HG03457 (cell line): ENCODE measurements around the gene AKR1C1.
"Not testable (repeated sequence)": the region's sequence is repeated elsewhere in the genome, so short reads cannot be mapped to it uniquely, and the experiment has no call there.

Source experiments
- ATAC-seq: cut with Tn5 transposase; IDR thresholded peaks from one replicate; pipeline ENCODE4 v1.9.1; 2021; ENCODE audit warnings: moderate number of reproducible peaks; ENCODE audit not compliant: unreplicated experiment

AKR1C1 gene

DNA sequence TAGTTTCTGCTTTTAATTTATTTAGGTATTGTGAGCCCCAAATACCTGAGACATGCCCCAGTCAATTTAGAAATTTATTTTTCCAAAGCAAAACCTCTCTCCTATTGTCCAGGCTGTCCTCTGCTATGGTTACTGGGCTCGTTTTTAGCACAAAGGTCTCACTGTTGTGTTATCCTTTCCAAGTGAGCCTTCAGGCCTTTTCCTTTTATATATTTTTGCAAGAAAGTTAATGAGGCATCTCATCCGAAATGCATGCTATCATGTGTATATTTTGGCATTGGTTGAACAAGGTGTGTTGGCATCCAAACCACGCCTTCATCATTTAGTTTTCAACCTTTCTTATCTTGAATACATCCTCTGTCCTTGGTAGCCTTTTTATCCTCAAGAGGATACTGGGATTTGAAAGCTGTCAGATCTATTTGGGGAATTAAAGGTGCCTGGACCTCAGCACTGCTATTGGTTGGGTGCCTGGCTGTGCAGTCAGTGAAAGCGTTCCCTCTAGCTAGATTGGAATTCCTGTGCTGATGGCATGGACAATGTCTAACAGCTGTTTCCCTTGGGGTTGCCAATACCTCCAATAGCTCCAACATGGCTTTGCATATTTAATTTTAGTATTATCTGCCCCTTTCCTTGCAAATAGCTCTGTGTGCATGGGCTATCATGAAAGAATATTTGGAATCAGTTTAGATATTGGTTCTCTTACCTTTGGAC is 51.1 kb downstream of the AKR1C1 start:
- not testable (repeated sequence) for ATAC-seq

DNA sequence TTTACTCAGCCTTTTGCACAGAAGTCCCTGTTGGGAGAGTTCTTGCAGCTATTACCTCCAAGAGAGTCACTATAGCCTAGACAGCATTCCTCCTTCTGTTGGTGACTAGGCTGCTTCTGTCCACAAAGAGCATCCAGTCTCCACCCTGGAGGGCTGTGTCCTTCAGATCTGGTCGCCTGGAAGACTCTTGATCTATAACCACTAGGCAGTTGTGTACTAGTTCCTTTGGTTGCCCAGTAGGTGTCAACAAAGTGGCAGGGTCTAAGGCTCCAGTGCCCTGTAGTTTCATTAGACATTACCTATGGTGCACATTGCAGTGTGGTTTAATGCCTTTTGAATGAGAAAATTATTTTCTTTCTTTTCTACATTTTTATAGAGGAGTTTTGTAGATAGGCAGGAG is 51.7 kb downstream of the AKR1C1 start:
- ATAC-seq: no peak

DNA sequence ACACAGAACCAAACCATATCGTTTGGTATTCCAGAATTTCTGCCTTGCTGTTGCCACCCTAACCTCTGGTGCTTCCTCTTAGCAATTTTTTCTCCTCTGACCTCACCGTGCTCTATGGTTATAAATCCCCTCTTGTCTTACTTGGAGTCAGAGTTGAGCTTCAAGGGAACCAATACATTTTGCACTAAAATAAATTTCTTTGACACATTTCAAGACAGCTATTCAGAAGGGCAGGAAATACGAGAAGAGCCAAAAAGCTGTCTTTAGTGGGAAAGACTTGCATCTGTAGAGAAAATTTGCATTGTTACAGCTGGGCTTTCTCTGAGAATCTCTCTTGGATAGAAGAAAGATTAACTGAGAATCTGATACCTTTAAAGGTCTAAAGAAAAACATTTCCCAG is 54.9 kb downstream of the AKR1C1 start:
- no peak for ATAC-seq

DNA sequence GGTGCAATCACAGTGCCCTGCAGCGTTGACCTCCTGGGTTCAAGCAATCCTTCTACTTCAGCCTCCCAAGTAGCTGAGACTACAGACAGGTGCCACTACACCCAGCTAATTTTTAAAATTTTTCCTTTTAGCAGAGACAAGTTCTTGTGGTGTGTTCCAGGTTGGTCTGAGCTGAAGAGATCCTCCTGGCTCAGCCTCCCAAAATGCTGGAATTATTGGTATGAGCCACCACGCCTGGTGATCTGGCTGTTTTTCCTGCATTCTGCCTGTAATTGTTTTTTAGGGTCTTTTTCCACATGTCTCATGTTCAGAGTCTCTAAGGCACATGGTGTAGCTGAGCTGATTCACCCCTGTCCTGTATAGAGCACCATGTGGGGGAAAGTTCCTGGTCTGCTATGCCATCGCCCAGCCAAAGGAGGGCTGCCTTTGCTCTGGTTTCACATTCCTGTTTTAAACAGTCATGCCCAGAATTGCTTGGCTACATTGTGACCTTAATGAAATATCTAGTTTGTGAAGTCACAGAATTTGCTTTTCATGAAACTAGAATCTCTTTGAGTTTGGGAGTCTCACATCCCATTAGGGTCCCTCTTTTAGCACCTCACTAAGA is 55.6 kb downstream of the AKR1C1 start:
- not testable (repeated sequence) for ATAC-seq

DNA sequence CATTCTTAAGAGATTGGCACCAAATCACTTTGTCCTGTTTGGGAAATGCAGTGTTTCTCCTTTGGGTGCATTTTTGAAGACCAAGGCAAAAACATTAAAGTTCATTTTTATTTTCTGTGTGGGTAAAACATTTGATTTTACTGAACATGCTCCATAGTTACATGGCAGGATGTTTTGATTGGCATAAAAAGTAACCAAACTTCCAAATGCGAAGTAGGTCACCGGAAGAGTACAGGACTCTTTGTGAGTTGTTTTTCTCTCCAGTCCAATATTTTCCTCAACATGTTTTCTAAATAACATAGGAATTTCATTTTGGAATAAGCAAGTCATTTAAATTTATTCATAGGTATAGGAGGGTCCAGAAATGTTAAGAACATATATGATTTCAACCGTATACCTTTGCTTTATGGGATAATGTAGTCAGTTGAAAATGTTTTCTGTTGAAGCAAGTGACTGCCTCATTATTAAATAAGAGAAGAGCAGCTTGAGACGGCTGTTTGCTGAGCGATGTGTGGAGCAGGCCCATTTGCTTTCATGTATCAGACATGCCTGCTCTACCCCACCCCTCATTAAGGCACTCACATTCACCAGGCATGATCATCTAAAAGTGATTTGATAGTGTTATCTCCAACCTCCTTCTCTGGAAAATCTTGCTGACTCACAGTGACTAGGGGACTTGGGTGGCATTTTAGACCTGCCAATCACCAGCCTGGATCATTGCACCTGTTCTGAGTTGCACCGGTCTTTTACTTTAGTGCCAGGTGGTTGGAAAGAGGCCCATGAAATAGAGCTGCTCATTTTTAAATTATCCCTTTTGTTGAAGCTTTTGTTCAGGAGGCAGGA is 56.8 kb downstream of the AKR1C1 start:
- not testable (repeated sequence) for ATAC-seq

DNA sequence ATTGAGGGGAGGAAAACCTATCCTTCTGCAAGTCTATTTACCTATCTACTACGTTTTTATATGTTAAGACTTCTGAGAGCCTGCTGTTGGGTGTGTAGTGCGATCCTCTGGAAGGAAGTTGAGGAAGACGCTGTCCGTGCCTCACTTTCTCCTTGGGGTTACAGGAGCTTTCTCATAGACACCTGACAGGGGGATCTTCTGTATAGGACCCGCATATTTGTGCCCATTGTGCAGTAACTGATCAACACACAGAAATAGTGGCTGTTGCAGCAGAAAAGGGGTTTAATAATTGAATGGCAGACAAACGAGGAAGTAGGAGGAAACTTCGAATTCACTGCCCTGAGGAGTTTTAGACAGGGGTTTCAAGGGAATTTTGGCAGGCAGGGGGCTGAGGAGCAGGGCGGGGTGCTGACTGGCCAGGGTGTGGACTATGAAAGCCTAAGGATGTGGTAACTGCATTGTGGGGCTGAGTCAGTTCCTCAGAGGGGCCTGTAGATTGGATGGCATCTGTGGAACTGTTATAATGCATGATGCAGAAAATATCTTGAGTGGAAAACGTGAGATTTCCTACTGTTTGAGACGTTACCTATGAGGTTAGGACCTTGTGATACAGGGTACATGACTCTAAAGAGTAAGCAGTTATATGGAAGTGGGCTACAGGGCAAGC is 58.5 kb downstream of the AKR1C1 start:
- ATAC-seq: not testable (repeated sequence)

DNA sequence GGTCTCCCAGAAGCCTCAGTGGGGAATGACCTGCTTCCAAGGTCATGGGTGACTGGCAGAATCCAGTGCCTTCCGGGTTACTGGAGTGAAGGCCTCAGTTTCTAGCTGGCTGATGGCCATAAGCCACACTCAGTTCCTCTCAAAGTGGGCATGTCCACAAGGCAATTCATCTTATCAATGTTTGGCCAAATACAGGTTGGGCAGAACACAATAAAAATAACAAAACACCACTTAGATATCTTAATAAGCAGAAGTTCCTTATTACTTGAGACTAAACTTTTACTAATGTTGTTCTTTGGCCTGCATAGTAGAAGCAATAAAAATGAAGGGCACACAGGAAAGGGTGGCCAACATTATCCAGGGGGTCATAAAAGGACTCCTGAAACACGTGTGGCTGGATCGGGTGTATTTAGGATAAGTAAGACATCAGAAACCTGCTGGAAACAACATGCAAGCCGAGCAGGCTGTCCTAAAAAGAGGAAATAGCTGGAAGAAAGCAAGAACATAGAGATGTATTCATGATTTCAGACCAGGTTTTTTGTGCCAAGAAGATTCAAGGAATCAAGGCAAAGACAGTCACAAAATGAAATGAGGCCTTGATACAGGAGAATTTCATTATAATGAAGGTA is 60.1 kb downstream of the AKR1C1 start:
- ATAC-seq: no peak

DNA sequence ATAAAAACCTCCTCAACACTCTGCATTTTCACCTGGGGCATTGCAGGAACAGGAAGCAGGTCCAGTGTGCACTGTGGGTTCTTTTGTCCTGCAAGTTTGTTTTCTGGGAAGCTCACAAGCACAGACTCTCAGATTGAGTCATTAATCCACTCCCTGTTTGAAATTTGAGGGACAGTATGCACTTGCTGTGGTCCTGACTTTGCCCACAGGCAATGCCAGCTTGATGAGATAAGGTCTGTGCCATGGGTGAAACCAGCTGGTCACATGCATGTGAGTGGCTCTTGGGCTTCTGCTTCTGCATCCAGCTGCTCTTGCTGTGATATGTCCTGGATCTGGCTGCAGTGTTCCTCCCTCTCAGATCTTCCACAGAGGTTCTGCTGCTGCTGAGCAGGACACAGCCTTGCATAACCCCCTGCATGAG is 62.3 kb downstream of the AKR1C1 start:
- not testable (repeated sequence) for ATAC-seq

DNA sequence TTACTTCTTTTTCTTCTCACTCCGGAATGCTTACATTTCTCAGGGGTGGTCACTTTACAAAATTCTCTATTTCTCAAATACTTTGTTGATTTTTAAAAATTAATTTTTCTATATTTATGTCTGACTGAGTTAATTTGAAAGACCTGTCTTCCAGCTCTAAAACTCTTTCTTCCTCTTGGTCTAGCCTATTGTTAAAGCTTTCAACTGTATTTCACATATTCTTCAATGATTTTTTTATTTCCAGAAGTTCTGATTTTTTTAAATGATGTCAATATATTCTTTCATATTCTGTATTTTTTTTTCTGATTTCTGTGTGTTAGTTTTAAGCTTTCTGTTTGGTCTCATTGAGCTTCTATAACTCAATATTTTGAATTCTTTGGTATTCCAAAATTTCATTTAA is 67.8 kb downstream of the AKR1C1 start:
- no peak for ATAC-seq

DNA sequence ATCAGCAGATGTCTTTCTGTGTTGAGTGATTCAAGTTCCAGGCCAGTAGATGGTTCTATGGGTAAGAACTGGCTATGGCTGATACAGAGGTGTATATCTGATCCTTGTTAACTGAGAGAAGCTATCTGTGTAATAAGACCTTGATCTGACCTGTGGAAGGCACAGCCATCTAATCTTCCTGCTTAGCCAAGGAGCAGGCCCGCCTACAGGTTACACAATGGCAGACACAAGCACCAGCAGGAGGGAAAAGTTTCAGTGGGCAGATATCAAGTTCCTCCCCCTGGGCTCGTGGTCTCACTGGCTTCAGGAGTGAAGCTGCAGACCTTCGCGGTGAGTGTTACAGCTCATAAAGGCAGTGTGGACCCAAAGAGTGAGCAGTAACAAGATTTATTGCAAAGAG is 68.4 kb downstream of the AKR1C1 start:
- not testable (repeated sequence) for ATAC-seq

DNA sequence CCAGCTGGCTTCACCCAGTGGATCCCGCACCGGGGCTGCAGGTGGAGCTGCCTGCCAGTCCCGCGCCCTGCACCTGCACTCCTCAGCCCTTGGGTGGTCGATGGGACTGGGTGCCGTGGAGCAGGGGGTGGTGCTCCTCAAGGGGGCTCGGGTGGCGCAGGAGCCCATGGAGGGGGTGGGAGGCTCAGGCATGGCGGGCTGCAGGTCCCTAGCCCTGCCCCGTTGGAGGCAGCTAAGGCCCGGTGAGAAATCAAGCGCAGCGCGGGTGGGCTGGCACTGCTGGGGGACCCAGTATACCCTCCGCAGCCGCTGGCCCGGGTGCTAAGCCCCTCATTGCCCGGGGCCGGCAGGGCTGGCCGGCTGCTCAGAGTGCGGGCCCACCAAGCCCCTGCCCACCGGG is 69.2 kb downstream of the AKR1C1 start:
- ATAC-seq: not testable (repeated sequence)
